ENCODE data around the gene PLPP7. TPM values are rescaled to one million over a fixed set of nuclear protein-coding genes. Genes with fewer than 3 reads are reported as not detected.

PLPP7 gene
- total RNA-seq, 2 experiments from 2014 or later = 0.21 TPM; not detected in 1

Other genes starting within 250 kb of the PLPP7 start
- 1 to 10 TPM in 1 of 2 experiments, under 1 TPM in 1; 0.37 to 1.4 TPM for gene AIF1L, start 193.2 kb upstream of the PLPP7 start, total RNA-seq
- gene NUP214, start 164.1 kb upstream of the PLPP7 start, total RNA-seq = 10 to 100 TPM; 58.0 to 69.4 TPM
- gene FAM78A, start 13.2 kb upstream of the PLPP7 start, total RNA-seq = 100 to 1,000 TPM; 118 to 128 TPM
- gene PRRC2B, start 104.4 kb downstream of the PLPP7 start, total RNA-seq = 100 to 1,000 TPM; 281 to 303 TPM
- gene POMT1, start 213.2 kb downstream of the PLPP7 start, total RNA-seq = 10 to 100 TPM; 47.7 to 54.1 TPM
- gene UCK1, start 241.5 kb downstream of the PLPP7 start, total RNA-seq = 10 to 100 TPM; 35.9 to 39.5 TPM